Midbrain (tissue), 1 donor: ENCODE data around the gene ZSCAN5C.
"Not testable (repeated sequence)": the region's sequence is repeated elsewhere in the genome, so short reads cannot be mapped to it uniquely, and the experiment has no call there.

Experiments
- DNase-seq: peaks from one replicate; lab custom pipeline; 2025; lab: John Stamatoyannopoulos, UW

ZSCAN5C gene

DNA sequence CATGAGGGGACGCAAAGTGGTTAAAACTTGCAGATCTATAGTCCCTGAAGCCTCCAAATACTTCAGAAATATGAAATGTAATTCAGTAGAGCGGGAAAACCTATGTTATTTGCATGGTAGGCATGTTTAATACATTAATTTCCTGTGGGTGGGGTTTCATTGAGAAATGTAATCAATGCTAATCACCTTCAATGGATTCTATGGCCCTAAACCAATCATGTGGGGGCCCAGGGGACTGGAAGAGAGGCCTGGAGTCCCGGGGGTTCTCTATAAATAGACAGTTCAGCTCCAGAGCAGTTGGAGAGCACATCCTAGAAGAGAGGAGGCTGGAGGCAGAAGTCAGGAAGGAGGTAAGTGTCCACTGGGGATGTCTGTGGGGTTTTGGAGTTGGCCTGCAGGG lies at the start of gene ZSCAN5C:
TSS of gene ZSCAN5C (plus strand) at position 301 of the 400 bp plus-strand sequence. CDS start 3,641 bp downstream, outside the sequence.
- DNase-seq, result no peak

- no peak for DNase-seq
Observed at GRCh38 chr19:56152644-56153043, 49.4 kb upstream of the ZSCAN5C start.

GRCh38 chr19:56153507-56153906 lies 48.6 kb upstream of the ZSCAN5C start:
- DNase-seq, result no peak

- no peak for DNase-seq
Observed at GRCh38 chr19:56155124-56155687, 46.9 kb upstream of the ZSCAN5C start.

- DNase-seq, result no peak
Observed at GRCh38 chr19:56156768-56157167, 45.3 kb upstream of the ZSCAN5C start.

DNA sequence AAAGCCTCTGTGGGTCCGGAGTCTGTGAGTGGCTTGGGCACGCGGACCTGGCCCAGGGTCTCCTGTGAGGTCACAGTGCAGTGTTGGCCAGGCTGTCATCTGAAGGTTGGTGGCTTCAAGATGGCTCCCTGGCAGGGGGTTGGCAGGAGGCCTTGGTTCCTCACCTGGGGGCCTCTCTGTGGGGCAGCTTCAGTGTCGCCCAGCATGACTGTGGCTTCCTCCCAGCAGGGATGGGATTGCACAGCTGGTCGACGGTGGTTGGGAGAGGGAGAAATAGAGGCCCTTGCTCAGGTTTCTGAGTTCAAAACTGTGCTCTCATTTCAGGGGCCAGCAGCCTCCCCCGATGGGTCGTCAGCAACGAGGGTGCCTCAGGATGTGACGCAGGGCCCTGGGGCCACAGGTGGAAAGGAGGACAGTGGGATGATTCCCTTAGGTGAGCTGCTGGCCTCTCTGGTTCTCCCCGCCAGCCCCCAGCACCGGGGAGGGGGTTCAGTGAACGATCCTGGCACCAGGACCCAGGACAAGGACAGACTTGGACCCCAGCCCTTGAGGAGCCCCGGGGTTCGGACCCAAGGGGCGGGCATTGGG lies 43.8 kb upstream of the ZSCAN5C start:
- DNase-seq, result no peak

GRCh38 chr19:56159009-56159559 lies 43.0 kb upstream of the ZSCAN5C start:
- no peak for DNase-seq

DNA sequence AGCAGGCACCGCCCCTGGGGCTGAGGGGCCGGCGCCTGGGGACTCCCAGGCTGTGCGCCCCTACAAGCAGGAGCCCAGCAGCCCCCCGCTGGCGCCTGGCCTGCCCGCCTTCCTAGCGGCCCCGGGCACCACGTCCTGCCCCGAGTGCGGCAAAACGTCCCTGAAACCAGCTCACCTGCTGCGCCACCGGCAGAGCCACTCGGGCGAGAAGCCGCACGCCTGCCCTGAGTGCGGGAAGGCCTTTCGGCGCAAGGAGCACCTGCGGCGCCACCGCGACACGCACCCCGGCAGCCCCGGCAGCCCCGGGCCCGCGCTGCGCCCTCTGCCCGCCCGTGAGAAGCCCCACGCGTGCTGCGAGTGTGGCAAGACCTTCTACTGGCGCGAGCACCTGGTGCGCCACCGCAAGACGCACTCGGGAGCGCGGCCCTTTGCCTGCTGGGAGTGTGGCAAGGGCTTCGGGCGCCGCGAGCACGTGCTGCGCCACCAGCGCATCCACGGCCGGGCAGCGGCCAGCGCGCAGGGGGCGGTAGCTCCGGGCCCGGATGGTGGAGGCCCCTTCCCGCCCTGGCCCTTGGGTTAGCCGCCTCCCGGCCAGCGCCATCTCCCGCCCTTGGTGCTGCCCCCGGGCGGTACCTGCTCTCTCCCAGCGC lies 42.3 kb upstream of the ZSCAN5C start:
- DNase-seq, result no peak

GRCh38 chr19:56161534-56161933 lies 40.5 kb upstream of the ZSCAN5C start:
- DNase-seq, result no peak

GRCh38 chr19:56162258-56162657 lies 39.8 kb upstream of the ZSCAN5C start:
- DNase-seq, result no peak

- DNase-seq, result no peak
Observed at GRCh38 chr19:56163097-56163496, 39.0 kb upstream of the ZSCAN5C start.

DNA sequence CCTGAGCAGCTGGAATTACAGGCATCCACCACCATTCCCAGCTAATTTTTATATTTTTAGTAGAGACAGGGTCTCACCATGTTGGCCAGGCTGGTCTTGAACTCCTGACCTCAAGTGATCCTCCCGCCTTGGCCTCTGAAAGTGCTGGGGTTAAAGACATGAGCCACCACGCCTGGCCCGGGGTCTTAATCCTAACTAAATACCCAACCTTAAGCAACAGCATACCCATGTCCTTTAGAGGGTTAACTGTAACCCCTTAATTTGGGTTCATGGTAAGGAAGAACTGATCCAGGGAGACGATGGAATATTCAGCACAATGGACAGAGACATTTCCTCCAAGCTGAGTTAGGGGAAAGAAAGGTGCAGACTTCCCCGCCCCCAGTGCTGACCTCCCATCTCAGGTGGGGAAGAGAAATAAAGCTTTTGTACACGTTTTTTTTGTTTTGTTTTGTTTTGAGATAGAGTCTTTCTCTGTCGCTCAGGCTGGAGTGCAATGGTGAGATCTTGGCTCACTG lies 35.0 kb upstream of the ZSCAN5C start:
- no peak for DNase-seq

GRCh38 chr19:56170261-56170660 lies 31.8 kb upstream of the ZSCAN5C start:
- DNase-seq, result no peak

- DNase-seq, result no peak
Observed at GRCh38 chr19:56174086-56174485, 28.0 kb upstream of the ZSCAN5C start.

- no peak for DNase-seq
Observed at GRCh38 chr19:56174550-56174949, 27.5 kb upstream of the ZSCAN5C start.

DNA sequence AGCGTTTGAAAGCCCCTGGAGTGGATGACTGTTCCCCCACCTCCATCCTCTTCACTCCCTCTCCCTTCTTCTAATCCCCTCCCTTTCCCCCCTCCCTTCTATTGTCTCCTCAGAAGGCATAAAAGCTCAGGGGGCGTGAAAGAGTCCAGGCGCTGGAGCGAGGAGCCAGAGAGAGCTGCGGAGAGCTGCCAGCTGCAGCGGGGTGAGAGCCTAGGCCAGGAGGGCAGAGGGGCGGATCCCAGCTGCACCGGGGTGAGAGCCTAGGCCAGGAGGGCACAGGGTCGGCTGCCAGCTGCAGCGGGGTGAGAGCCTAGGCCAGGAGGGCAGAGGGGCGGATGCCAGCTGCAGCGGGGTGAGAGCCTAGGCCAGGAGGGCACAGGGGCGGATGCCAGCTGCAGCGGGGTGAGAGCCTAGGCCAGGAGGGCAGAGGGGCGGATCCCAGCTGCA lies 26.2 kb upstream of the ZSCAN5C start, which contains the start of gene GALP:
TSS of gene GALP (plus strand) at position 148 of the 447 bp plus-strand sequence. CDS start 1,101 bp downstream, outside the sequence.
- DNase-seq, result not testable (repeated sequence)

DNA sequence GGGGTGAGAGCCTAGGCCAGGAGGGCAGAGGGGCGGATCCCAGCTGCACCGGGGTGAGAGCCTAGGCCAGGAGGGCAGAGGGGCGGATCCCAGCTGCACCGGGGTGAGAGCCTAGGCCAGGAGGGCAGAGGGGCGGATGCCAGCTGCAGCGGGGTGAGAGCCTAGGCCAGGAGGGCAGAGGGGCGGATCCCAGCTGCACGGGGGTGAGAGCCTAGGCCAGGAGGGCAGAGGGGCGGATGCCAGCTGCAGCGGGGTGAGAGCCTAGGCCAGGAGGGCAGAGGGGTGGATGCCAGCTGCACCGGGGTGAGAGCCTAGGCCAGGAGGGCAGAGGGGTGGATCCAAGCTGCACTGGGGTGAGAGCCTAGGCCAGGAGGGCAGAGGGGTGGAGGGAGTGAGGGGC lies 25.8 kb upstream of the ZSCAN5C start:
- DNase-seq, result not testable (repeated sequence)

GRCh38 chr19:56176881-56177280 lies 25.2 kb upstream of the ZSCAN5C start:
- DNase-seq, result no peak

DNA sequence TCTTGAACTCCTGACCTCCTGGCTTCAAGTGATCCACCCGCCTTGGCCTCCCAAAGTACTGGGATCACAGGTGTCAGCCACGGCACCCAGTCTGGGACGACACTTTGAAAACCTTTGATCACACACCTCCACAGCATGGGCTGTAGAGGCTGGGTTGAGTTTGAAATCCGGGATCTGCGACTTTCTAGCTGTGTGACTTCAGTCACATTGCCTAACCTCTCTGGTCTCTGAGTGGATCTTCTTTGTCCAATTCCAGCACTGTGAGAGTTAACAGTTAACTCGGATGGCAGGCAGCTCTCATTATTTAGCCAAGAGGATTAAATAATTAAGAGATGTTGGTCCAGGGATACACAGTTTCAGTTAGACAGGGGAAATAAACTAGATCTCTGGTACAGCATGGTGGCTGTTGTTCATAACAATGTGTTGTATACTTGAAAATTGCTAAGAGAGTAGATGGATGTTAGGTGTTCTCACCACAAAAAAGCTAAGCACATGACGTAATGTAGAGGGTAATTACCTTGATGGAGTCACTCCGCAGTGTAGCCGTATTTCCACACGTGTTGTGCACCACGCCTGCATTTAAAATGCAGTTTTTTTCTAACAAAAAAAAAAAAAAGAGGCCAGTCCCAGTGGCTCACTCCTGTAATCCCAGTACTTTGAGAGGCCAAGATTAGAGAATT lies 24.4 kb upstream of the ZSCAN5C start:
- no peak for DNase-seq

DNA sequence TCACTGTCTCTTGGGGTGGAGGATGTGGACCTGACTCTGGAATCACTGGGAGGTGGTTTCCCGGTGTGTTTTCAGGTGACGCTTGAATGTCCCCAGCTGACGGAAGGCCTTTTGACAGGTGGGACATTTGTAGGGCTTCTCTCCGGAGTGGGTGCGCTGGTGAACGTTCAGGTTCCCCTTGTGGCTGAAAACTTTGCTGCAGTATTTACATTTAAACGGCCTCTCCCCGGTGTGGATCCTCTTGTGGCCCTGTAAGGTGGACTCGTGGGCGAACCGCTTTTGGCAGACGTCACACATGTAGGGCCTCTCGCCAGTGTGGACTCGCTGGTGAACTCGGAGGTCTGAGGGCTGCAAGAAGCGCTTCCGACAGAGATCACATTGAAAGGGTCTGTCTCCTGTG lies 12.3 kb upstream of the ZSCAN5C start:
- no peak for DNase-seq

DNA sequence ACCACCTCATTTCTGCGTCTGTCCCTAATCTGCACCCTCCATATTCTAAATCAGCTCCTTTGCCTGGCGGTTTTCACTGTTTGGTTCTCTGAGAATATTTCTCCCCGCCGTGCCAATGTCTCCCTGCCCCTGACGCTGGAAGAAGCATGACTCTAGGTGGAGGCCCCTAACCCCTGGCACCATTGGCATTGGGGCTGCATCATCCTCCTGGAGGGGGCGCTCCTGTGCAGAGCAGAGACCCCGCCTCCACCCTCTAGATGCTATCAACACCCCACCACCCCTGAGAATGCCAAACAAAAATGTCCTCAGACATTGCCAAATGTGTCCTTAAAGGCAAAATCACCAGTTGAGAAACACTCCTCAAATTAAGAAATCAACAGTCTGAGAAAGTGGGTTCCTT lies 11.0 kb upstream of the ZSCAN5C start:
- DNase-seq, result no peak

GRCh38 chr19:56191711-56192110 lies 10.4 kb upstream of the ZSCAN5C start:
- no peak for DNase-seq
